H1 (cell line): ENCODE results near the gene EPHA8. TPM values are rescaled to one million over a fixed set of nuclear protein-coding genes. Genes with fewer than 3 reads are reported as not detected.
A peak's percentile ranks its signal among the peaks of the same experiment; 100 is the strongest.

Experiments used
- EGR1 ChIP-seq: IDR thresholded peaks from 2 replicates; pipeline ENCODE4 v1.6.1; 2011; ENCODE audit warnings: low read depth, low read length, borderline replicate concordance
- KDM5A ChIP-seq: fragments of 200-600 bp; IDR thresholded peaks from 2 replicates; pipeline ENCODE4 v1.7.1; 2012; ENCODE audit warnings: mild to moderate bottlenecking, low read length, inconsistent platforms, mixed read lengths
- NRF1 ChIP-seq: IDR thresholded peaks from 2 replicates; pipeline ENCODE4 v1.6.1; 2011; ENCODE audit warnings: mild to moderate bottlenecking, low read depth, low read length, improper control_type of control experiment
- RAD21 ChIP-seq, 2 experiments: IDR thresholded peaks in 1 of 2; conservative IDR thresholded peaks in 1 of 2; 2 replicates each; pipeline ENCODE4 v1.6.1; 2011; ENCODE audit warnings: low read depth in 2 of 2, low read length in 2 of 2, improper control_type of control experiment in 1 of 2, inconsistent platforms in 1 of 2, mild to moderate bottlenecking in 1 of 2, moderate library complexity in 1 of 2
- RFX5 ChIP-seq: IDR thresholded peaks from 2 replicates; pipeline ENCODE4 v1.6.1; 2011; ENCODE audit warnings: low read depth, low read length, improper control_type of control experiment, borderline replicate concordance
- SIN3A ChIP-seq, 2 experiments: IDR thresholded peaks in 1 of 2; conservative IDR thresholded peaks in 1 of 2; 2 replicates each; pipeline ENCODE4 v1.6.1; 2011 to 2012; ENCODE audit warnings: low read length in 2 of 2, improper control_type of control experiment in 1 of 2, low read depth in 1 of 2, mild to moderate bottlenecking in 1 of 2
- TEAD4 ChIP-seq: IDR thresholded peaks from 2 replicates; pipeline ENCODE4 v1.6.1; 2012; ENCODE audit warnings: low read depth, low read length, inconsistent platforms, mixed read lengths
- polyA plus RNA-seq, 7 experiments: library from polyadenylated mRNA; depleted of rRNA in 3 of 7; stranded (reverse) in 5 of 7; unstranded in 2 of 7; fragments of >200 nt in 5 of 7; fragments of 200-250 nt in 2 of 7; gene quantifications; 1 replicate in 5 of 7; 2 replicates in 1 of 7; 4 replicates in 1 of 7; pipeline versions ENCODE4 v1.2.1 to v1.2.3, GENCODE V29; 2011 to 2013; ENCODE audit warnings: missing spikeins in 2 of 7, mixed read lengths in 2 of 7
- total RNA-seq: library from RNA; stranded (reverse); fragmentation: NEBNext Ultra II Directional; extraction: Animal tissue kit (Norgen Biotek cat#: 25700); gene quantifications from 2 replicates; pipeline ENCODE4 v1.2.1, GENCODE V29; 2021
- TF ChIP-seq, protein P1 (sequence below): IDR thresholded peaks from 2 replicates; pipeline ENCODE4 v1.6.1; 2011; ENCODE audit warnings: low read length, improper control_type of control experiment
- TF ChIP-seq, protein P2 (sequence below): IDR thresholded peaks from 2 replicates; pipeline ENCODE4 v1.6.1; 2012; ENCODE audit warnings: inconsistent platforms
- TF ChIP-seq, protein P3 (sequence below): IDR thresholded peaks from 2 replicates; pipeline ENCODE4 v1.6.1; 2012; ENCODE audit warnings: inconsistent platforms

Gene EPHA8
- total and polyA plus RNA-seq, 2 of the 8 experiments (the other 6 are each of a cell fraction or from before 2014, with no cell fraction given) = 4.0 to 8.4 TPM

- TF ChIP-seq, protein P1, sequence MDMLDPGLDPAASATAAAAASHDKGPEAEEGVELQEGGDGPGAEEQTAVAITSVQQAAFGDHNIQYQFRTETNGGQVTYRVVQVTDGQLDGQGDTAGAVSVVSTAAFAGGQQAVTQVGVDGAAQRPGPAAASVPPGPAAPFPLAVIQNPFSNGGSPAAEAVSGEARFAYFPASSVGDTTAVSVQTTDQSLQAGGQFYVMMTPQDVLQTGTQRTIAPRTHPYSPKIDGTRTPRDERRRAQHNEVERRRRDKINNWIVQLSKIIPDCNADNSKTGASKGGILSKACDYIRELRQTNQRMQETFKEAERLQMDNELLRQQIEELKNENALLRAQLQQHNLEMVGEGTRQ = peak; percentile 54
- TF ChIP-seq RFX5 (no peak), SIN3A (conservative IDR thresholded peaks at IDR 0.05 in 1 of 2, IDR thresholded peaks at IDR 0.05 in 1 of 2; ENCODE audit: low read depth in 1 of 2, low read length in 2 of 2) (no peak), NRF1 (no peak), KDM5A (no peak), EGR1 (no peak), RAD21 (IDR thresholded peaks at IDR 0.05 in 1 of 2, conservative IDR thresholded peaks at IDR 0.05 in 1 of 2; ENCODE audit: low read depth in 2 of 2, low read length in 2 of 2) (no peak), TEAD4 (no peak)
- TF ChIP-seq, protein P2, sequence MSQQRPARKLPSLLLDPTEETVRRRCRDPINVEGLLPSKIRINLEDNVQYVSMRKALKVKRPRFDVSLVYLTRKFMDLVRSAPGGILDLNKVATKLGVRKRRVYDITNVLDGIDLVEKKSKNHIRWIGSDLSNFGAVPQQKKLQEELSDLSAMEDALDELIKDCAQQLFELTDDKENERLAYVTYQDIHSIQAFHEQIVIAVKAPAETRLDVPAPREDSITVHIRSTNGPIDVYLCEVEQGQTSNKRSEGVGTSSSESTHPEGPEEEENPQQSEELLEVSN = peak; percentile 60
- TF ChIP-seq, protein P3, sequence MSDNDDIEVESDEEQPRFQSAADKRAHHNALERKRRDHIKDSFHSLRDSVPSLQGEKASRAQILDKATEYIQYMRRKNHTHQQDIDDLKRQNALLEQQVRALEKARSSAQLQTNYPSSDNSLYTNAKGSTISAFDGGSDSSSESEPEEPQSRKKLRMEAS = peak; percentile 28; the same call in 1 of the 2 replicates
Measured at GRCh38 chr1:22600071-22600816, 37.0 kb downstream of the EPHA8 start (continued).
